Upper lobe of right lung (tissue), 1 donor: Measurements from ENCODE around the gene DPH2. TPM values are rescaled to one million over a fixed set of nuclear protein-coding genes. Genes with fewer than 3 reads are reported as not detected.

ENCODE experiments used
- ATAC-seq: fragments of 200-7000 bp; cut with Tn5 transposase; one replicate; pipeline ENCODE4 v1.9.1; 2020; ENCODE audit warnings: mild to moderate bottlenecking, moderate library complexity
- DNase-seq: peaks from one replicate; pipeline ENCODE4 v3.0.0-alpha.2; 2020
- H3K27ac ChIP-seq: fragments of 200-600 bp; one replicate; pipeline ENCODE4 v1.8.0; 2022
- H3K27me3 ChIP-seq: fragments of 200-600 bp; one replicate; pipeline ENCODE4 v1.8.0; 2022; ENCODE audit warnings: mild to moderate bottlenecking
- H3K36me3 ChIP-seq: fragments of 200-600 bp; one replicate; pipeline ENCODE4 v1.8.0; 2022
- H3K4me1 ChIP-seq: fragments of 200-600 bp; one replicate; pipeline ENCODE4 v1.8.0; 2022
- H3K4me3 ChIP-seq: fragments of 200-600 bp; one replicate; pipeline ENCODE4 v1.8.0; 2022; ENCODE audit warnings: mild to moderate bottlenecking
- H3K9me3 ChIP-seq: fragments of 200-600 bp; one replicate; pipeline ENCODE4 v1.8.0; 2022
- intact Hi-C: fragments of 100-400 bp; cut with DNase I; formaldehyde crosslinking; loops from one replicate; pipeline ENCODE4 v1.11.0; 2022
- long read RNA-seq: library from polyadenylated mRNA; unstranded; transcript quantifications from one replicate; pipeline ENCODE4 v2.0.0, GENCODE V29; 2021
- total RNA-seq: library from RNA; stranded (reverse); fragmentation: NEBNext Ultra II Directional; extraction: Animal tissue kit (Norgen Biotek cat#: 25700); gene quantifications from one replicate; pipeline ENCODE4 v1.2.1, GENCODE V29; 2021
- TF ChIP-seq, protein P1 (sequence below): fragments of 200-600 bp; IDR thresholded peaks from one replicate; pipeline ENCODE4 v1.8.0; 2022; ENCODE audit warnings: antibody characterized with exemption
- donor health status: DM: no; HTN: yes; CAD: no; lungs with severe emphysema.

Gene DPH2, protein sequence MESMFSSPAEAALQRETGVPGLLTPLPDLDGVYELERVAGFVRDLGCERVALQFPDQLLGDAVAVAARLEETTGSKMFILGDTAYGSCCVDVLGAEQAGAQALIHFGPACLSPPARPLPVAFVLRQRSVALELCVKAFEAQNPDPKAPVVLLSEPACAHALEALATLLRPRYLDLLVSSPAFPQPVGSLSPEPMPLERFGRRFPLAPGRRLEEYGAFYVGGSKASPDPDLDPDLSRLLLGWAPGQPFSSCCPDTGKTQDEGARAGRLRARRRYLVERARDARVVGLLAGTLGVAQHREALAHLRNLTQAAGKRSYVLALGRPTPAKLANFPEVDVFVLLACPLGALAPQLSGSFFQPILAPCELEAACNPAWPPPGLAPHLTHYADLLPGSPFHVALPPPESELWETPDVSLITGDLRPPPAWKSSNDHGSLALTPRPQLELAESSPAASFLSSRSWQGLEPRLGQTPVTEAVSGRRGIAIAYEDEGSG
- 18.8 TPM for total RNA-seq
- long read RNA-seq, transcript DPH2-201 (6 exons, 2,472 nt) = major isoform, 12 of 24 reads
- long read RNA-seq, partial matches to known transcripts = 3 of 24 reads
- long read RNA-seq, other reads (novel, unspliced or antisense) = 4 of 24 reads

DNA sequence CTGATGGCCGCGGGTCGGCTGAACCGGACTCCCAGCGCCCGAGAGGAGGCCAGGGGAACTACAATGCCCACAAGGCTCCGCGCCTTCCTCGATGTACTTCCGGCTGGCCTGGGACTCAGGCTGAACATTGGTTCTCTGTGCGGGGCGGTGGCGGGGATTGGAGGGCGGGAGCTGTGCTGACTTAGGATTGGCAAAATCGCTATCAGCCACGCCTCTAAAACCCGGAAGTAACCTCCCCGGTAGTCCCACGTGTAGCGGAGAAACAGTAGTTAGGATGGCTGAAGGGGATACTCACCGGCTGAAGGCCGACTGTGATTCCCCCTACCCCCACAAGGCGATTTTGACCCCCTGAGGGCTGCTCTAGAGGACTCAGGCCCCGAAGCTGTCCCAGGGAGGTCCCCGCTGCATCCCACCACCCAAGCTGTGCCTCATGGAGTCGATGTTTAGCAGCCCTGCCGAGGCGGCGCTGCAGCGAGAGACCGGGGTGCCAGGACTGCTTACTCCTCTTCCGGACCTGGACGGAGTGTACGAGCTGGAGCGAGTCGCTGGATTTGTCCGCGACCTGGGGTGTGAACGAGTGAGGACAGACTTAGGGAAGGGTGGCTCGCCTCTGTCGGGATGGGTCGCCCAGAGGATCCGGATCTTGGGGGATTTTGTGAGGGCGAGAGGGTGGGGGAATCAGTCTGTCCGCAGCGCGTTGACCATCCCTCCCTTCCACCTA, at the start of gene DPH2:
Gene DPH2 (plus strand): TSS at position 265 of the 721 bp plus-strand sequence. CDS start 166 bp downstream, at position 431.
- ATAC-seq (peak; percentile 94), DNase-seq (peak; percentile 98)
- peaks cover 12% of the 10 kb centered on the region for H3K4me1 ChIP-seq
- TF ChIP-seq, protein P1, sequence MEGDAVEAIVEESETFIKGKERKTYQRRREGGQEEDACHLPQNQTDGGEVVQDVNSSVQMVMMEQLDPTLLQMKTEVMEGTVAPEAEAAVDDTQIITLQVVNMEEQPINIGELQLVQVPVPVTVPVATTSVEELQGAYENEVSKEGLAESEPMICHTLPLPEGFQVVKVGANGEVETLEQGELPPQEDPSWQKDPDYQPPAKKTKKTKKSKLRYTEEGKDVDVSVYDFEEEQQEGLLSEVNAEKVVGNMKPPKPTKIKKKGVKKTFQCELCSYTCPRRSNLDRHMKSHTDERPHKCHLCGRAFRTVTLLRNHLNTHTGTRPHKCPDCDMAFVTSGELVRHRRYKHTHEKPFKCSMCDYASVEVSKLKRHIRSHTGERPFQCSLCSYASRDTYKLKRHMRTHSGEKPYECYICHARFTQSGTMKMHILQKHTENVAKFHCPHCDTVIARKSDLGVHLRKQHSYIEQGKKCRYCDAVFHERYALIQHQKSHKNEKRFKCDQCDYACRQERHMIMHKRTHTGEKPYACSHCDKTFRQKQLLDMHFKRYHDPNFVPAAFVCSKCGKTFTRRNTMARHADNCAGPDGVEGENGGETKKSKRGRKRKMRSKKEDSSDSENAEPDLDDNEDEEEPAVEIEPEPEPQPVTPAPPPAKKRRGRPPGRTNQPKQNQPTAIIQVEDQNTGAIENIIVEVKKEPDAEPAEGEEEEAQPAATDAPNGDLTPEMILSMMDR = no peak
- peaks cover 13% of the 10 kb centered on the region for H3K36me3 ChIP-seq
- no peaks in the 10 kb centered on the region for H3K9me3 ChIP-seq
- peak within 1 kb of the TSS; percentile 17 for H3K27ac ChIP-seq
- H3K4me3 ChIP-seq = peak within 1 kb of the TSS; percentile 93
- H3K27me3 ChIP-seq = no peaks in the 10 kb centered on the region
- intact Hi-C loops = no loop called here

DNA sequence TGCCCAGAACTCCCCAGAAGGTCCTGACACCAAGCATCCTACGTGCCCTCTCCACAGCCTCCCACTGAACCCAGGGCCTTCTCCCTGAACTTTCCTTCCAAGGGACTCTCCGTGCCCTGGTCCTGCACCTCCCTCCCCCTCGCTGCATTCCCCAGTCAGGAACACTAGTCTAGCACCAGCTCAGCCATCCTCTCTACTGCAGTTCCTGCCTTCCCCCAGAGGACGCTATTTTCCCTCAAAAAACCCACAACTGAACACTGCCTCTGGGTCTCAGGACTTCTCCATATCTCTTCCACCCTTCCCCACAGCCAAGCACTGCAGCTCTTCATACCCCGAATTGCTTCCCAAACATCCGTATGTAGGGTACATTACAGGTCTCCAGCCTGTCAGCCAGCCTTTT, 48.8 kb upstream of the DPH2 start:
- TF ChIP-seq, protein P1 = no peak
- DNase-seq = no peak
- ATAC-seq = no peak
- Histone ChIP-seq H3K4me1 (no peaks in the 10 kb centered on the region), H3K4me3 (no peak overlapping the region), H3K9me3 (no peaks in the 10 kb centered on the region), H3K27me3 (no peaks in the 10 kb centered on the region), H3K36me3 (no peaks in the 10 kb centered on the region), H3K27ac (no peak overlapping the region)
- intact Hi-C loops = no loop called here

DNA sequence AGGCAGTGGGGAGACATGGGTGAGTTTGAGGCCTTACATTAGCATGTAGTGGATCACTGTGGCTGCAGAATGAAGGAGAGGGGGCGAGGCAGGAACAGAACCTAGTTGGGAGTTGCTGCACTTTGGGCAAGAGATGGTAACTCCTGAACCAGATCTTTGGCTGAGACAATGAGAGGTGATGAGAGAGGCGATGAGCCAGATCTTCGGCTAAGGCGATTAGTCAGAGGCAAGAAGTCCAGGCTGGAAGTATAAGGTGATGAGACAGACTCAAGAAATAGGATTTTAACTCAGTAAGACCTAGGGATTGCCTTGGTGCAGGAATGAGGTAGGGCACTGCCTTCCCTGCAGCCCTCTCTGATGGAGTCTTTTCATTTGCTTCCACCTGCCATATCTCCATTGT, 45.3 kb upstream of the DPH2 start:
- no peaks in the 10 kb centered on the region for H3K9me3 ChIP-seq
- TF ChIP-seq, protein P1 = no peak
- no peaks in the 10 kb centered on the region for H3K36me3 ChIP-seq
- intact Hi-C loops = no loop called here
- no peaks in the 10 kb centered on the region for H3K4me1 ChIP-seq
- no peak overlapping the region for H3K4me3 ChIP-seq
- H3K27me3 ChIP-seq = no peaks in the 10 kb centered on the region
- no peak overlapping the region for H3K27ac ChIP-seq
- DNase-seq = no peak
- ATAC-seq = no peak

DNA sequence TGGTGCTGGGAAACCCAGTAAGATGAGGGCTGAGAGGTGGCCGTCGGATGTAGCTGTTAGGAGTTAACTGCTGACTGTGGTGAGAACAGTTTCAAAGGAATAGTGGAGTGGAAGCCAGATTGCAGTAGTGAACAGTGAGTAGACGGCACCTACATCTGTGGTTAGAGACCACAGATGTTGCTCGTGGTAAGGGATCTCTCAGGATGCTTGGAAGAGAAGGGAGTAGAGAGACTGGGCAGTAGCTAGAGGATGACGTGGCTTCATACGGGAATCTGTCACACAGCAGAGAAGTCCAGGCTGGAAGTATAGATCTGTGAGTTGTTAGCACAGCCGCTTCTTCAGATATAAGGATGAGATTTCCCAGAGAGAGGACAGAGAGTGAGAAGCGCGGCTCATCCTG, 44.0 kb upstream of the DPH2 start:
- no peak for ATAC-seq
- intact Hi-C loops = no loop called here
- H3K27ac ChIP-seq = no peak overlapping the region

DNA sequence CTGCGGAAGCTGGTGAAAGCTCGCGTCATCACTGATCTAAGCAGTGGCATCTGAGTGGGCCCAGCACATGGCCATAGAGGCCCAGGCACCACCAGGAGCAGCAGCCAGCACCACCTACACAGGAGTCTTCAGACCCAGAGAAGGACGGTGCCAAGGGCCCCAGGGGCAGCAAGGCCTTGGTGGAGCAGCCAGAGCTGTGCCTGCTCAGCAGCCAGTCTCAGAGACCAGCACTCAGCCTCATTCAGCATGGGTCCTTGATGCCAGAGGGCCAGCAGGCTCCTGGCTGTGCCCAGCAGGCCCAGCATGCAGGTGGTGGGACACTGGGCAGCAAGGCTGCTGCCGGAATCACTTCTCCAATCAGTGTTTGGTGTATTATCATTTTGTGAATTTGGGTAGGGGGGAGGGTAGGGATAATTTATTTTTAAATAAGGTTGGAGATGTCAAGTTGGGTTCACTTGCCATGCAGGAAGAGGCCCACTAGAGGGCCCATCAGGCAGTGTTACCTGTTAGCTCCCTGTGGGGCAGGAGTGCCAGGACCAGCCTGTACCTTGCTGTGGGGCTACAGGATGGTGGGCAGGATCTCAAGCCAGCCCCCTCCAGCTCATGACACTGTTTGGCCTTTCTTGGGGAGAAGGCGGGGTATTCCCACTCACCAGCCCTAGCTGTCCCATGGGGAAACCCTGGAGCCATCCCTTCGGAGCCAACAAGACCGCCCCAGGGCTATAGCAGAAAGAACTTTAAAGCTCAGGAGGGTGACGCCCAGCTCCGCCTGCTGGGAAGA, 39.5 kb upstream of the DPH2 start:
- DNase-seq (no peak), ATAC-seq (peak; percentile 3)
- Histone ChIP-seq H3K27me3 (peaks cover 14% of the 10 kb centered on the region), H3K4me3 (no peak overlapping the region), H3K36me3 (no peaks in the 10 kb centered on the region), H3K9me3 (no peaks in the 10 kb centered on the region), H3K4me1 (peaks cover 12% of the 10 kb centered on the region), H3K27ac (no peak overlapping the region)
- intact Hi-C loops = no loop called here
- TF ChIP-seq, protein P1 = peak; percentile 37

More for the DNA sequence above, 44.0 kb upstream of the DPH2 start:
- no peaks in the 10 kb centered on the region for H3K27me3 ChIP-seq
- H3K36me3 ChIP-seq = no peaks in the 10 kb centered on the region
- TF ChIP-seq, protein P1 = no peak
- H3K9me3 ChIP-seq = no peaks in the 10 kb centered on the region
- DNase-seq = no peak
- H3K4me1 ChIP-seq = no peaks in the 10 kb centered on the region
- no peak overlapping the region for H3K4me3 ChIP-seq
